ENCODE results near the gene OR6K3.

The OR6K3 gene, protein sequence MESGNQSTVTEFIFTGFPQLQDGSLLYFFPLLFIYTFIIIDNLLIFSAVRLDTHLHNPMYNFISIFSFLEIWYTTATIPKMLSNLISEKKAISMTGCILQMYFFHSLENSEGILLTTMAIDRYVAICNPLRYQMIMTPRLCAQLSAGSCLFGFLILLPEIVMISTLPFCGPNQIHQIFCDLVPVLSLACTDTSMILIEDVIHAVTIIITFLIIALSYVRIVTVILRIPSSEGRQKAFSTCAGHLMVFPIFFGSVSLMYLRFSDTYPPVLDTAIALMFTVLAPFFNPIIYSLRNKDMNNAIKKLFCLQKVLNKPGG

DNA sequence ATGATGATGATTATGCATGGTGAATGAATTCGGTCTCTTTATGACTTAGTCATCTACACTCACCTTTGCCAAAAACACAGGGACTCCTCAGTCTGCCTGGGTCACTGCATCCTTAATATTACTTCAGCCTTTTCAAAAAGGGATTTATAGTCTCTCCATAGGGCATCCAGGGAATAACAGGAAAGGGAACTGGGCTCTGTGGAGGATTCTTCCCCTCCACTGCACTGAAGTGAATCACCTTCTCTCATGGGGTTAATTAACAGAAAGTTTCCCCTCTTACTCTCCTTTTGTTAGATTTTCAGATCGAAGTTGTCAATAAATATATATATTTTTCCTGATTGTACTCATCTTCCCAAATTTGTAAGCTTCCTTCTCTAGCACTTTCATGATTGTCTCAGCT lies at the start of gene OR6K3:
Gene OR6K3, minus strand, starts transcription at position 101 of the 400 bp plus-strand sequence. CDS start 2,605 bp downstream, outside the sequence.
- FAIRE-seq, result no peak
- no peak for TF ChIP-seq POLR2A (IDR thresholded peaks at IDR 0.05; ENCODE audit: low read depth, low read length)

DNA sequence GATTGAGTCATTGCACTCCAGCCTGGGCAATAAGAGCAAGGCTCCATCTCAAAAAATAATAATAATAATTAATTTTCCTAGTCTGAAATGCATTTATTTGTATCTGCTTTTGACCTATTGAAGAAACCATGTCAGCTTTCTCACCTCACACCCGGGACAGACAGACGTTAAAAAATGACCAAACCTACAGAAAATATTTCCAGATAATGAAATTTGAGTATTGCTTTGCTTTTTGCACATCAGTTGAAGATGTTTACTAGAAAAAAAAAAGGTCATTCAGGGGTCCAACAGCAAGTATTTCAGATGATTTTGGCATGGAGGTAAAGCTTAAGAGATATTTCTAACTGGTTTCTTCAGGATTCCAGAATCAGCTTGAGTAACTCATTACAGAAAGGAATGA lies 33.9 kb upstream of the OR6K3 start, which contains the start of gene OR6K6:
Gene OR6K6, plus strand, starts transcription at position 301 of the 400 bp plus-strand sequence. CDS start 168 bp downstream, outside the sequence.
- TF ChIP-seq POLR2A (IDR thresholded peaks at IDR 0.05; ENCODE audit: low read depth, low read length), result no peak
- no peak for FAIRE-seq
- no peak for DNase-seq (ENCODE audit: insufficient read length, low spot score)

More for the DNA sequence above, at the start of gene OR6K3:
- DNase-seq (ENCODE audit: insufficient read length, low spot score), result no peak

DNA sequence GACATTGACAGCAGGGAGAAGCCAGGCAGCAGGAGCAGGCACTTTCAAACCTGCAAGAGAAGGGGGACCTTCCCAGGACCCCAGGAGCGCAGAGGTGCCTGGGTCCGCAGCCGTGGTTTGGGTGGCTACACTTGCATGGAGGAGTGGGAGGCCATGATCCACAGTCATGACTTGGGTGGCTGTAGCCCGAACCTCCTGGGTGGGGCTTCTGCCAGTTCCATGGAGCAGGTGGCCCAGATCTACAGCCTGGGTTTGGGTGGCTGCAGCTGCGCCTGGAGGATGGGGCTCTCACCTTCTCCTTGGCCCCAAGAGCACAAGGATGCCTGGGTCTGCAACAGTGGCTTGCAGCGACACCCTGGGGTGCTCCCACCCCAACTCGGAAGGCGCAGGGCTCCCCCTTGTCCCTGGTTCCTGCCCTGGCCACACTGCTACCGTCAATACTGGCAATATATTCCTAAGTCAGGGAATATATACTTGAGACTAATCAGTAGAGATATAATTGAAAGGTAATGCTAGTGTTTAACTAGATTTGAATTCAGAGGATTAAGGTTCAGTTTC lies 31.7 kb upstream of the OR6K3 start:
- no peak for FAIRE-seq
- TF ChIP-seq POLR2A (IDR thresholded peaks at IDR 0.05; ENCODE audit: low read depth, low read length), result no peak
- no peak for DNase-seq (ENCODE audit: insufficient read length, low spot score)

DNA sequence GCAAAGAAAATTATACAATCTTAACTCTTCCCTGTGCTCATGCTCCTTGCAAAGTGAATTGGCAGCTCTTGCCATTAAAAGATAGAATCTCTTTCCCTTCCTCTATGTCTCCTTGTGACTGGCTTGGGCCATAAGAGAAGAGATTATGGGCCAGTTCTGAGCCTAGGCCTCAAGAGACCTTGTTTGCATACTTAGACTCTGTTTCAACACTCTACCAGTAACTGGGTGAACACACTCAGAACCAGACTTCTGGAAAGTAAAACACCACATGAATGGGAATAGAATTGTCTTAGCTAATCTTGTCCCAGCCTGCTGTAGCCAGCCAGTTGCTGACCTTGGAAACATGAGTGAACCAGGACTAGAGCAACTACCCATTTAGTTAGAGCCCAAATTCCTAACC lies 15.3 kb upstream of the OR6K3 start:
- no peak for TF ChIP-seq POLR2A (IDR thresholded peaks at IDR 0.05; ENCODE audit: low read depth, low read length)
- no peak for DNase-seq (ENCODE audit: insufficient read length, low spot score)
- no peak for FAIRE-seq

DNA sequence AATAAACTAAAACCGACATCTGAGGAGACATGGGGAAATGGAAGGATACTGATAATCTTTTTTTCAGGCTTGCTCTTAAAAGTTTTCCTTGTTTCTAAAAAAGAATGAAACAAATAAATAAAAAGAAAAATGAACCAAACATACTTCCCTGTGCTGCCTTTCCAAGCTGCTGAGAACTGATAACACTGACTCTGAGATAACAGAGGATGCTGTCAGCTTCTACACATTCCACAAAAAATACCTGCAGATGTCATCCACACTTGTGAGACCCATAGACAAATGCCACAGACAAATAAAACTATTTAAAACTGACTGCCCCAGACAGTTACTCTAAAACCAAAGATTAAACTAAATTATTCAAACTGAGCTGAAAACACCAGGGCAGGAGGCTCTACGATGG lies 12.0 kb upstream of the OR6K3 start:
- DNase-seq (ENCODE audit: insufficient read length, low spot score), result no peak
- FAIRE-seq, result no peak
- TF ChIP-seq POLR2A (IDR thresholded peaks at IDR 0.05; ENCODE audit: low read depth, low read length), result no peak

DNA sequence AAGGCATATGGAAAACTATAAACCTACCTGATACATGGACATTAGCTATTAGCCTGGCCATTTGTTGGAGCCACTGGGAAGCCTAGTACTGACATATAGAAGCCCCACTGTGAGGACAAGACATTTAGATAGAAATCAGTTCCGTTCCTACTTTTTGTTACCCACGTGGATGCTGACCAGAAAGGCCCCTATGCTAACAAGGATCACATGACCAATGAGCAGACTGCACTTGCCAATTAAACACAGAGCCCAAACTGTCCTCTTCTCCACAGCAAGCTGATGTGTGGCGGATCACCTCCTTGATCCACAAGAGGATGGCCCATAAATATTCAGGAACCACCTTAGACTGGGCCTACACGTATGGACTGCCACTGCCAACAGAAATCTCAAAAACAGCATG lies 11.2 kb upstream of the OR6K3 start:
- DNase-seq (ENCODE audit: insufficient read length, low spot score) (no peak), FAIRE-seq (no peak)
- TF ChIP-seq POLR2A (IDR thresholded peaks at IDR 0.05; ENCODE audit: low read depth, low read length), result no peak

DNA sequence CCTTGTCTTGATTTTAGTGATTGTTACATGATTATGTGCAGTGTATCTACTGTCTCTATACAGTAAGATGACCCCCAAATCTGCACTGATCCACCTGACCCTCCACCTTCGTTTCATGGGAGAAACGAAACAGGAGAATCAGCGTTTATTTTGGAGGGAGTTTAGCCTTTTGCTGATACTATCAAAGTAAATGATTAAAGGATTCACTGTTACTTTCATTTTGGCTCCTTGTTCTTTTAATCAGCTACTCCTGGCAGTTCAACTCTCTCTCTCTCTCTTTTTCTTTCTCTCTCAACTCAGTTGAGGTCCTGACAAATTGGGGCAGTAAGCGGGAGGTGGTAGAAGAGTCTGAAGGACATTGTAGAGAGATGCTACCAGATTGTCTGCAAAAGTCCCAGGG lies 9.9 kb upstream of the OR6K3 start:
- no peak for TF ChIP-seq POLR2A (IDR thresholded peaks at IDR 0.05; ENCODE audit: low read depth, low read length)
- FAIRE-seq (no peak), DNase-seq (ENCODE audit: insufficient read length, low spot score) (no peak)

DNA sequence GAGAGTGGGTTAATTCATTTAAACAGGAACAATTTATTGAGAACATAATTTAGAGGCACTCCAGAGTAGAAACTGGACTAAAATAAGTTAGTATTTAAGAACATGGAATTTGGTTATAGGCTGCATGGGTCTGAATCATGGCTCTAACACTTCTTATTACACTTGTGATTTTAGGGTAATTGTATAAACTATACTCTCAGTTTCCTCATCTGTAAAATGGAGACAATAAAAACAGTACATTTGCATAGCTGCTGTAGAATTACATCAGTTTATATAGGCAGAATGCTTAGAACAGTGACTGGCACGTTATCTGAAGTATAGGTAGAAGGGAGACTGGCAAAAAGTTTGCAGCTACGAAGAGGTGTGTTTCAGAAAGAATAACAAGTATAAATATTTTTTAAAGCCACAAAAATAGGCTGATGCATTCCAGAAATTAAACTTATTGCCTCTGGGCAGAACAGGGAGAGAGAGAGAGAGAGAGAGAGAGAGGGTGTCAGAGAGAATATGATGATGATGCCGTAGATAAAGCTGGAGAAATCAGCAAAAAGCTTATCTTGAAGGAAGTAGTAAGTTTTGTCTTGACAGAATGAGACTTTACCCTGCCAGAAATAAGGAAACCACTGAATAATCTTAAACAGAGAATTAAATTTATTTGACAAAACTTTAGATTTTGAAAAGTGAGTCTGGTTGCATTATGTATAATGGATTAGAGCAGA lies 8.1 kb upstream of the OR6K3 start:
- DNase-seq (ENCODE audit: insufficient read length, low spot score), result no peak
- no peak for TF ChIP-seq POLR2A (IDR thresholded peaks at IDR 0.05; ENCODE audit: low read depth, low read length)
- no peak for FAIRE-seq

DNA sequence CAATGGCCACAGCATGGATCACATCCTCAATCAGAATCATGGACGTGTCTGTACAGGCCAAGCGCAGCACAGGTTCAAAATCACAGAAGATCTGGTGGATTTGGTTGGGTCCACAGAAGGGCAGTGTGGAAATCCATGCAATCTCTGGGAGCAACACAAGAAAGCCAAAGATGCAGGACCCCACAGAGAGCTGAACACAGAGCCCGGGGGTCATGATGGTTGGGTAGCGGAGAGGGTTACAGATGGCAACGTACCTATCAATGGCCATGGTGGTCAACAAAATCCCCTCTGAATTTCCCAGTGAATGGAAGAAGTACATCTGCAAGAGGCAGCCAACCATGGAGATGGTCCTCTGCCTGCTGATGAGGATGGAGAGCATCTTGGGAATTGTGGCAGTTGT lies 3.9 kb upstream of the OR6K3 start:
- no peak for TF ChIP-seq POLR2A (IDR thresholded peaks at IDR 0.05; ENCODE audit: low read depth, low read length)
- no peak for FAIRE-seq

DNA sequence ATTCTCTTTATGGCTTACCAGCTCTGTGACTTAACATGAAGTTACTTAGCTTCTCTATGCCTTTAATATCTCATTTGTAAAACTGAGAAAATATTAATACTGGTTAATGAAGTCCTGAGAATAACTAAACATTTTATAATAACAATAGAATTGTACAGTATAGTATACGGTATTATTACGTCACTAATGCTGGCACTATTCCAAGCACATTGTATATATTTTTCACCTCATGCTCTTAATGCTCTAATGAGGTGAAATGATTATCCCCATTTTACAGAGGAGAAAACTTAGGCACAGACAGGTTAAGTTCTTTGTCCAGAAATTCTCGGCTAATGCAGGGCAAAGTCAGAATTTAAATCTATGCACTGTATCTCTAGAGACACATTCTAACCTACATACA lies 856 bp downstream of the OR6K3 start:
- DNase-seq (ENCODE audit: insufficient read length, low spot score) (no peak), FAIRE-seq (no peak)
- TF ChIP-seq POLR2A (IDR thresholded peaks at IDR 0.05; ENCODE audit: low read depth, low read length), result no peak

More for the DNA sequence above, 3.9 kb upstream of the OR6K3 start:
- DNase-seq (ENCODE audit: insufficient read length, low spot score), result no peak

DNA sequence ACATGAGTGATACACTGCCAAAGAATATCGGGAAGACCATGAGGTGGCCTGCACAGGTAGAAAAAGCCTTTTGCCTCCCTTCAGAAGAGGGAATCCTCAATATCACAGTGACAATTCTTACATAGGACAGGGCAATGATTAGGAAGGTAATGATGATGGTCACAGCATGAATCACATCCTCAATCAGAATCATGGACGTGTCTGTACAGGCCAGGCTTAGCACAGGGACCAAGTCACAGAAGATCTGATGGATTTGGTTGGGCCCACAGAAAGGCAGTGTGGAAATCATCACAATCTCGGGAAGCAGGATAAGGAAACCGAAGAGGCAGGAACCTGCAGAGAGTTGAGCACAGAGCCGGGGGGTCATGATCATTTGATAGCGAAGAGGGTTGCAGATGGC lies 3.2 kb downstream of the OR6K3 start:
- DNase-seq (ENCODE audit: insufficient read length, low spot score) (no peak), FAIRE-seq (no peak)
- no peak for TF ChIP-seq POLR2A (IDR thresholded peaks at IDR 0.05; ENCODE audit: low read depth, low read length)

DNA sequence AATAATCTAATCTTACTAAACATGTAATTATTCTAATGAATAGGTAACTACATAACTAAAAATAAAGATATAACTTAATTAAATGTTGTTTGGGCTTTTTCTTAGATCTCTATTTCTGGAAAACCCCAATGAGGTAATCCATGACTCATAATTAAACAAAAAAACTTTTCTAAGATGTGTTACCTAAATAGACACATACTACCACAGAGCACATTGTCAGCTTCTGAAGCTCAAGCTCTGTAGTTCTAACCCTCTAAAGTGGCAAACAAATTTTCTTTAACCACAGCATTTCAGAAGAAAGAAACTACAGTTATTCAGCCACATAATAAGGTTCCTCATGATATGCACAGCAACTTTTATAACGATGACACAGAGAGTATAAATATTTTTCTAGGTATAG lies 4.2 kb downstream of the OR6K3 start:
- no peak for DNase-seq (ENCODE audit: insufficient read length, low spot score)
- TF ChIP-seq POLR2A (IDR thresholded peaks at IDR 0.05; ENCODE audit: low read depth, low read length), result no peak
- no peak for FAIRE-seq

DNA sequence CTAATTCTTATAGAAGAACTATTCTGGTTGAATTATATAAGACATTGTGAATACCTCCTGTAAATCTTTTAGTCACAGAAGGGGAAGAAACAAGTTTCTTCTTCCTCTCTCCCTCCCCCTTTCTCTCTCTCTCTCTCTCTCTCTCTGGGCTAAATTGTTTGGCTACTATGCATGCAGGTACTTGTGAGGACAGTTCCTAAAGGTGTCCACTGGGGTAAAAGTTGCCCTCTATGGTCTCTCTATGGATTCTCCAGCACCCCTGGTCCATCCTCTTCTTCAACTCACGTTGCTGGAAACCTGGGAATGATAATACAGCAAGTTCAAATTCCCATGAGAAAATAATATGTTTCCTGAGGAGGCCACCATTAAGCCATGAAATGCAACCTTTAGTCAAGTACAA lies 5.8 kb downstream of the OR6K3 start:
- DNase-seq (ENCODE audit: insufficient read length, low spot score), result no peak
- no peak for TF ChIP-seq POLR2A (IDR thresholded peaks at IDR 0.05; ENCODE audit: low read depth, low read length)
- FAIRE-seq, result no peak

DNA sequence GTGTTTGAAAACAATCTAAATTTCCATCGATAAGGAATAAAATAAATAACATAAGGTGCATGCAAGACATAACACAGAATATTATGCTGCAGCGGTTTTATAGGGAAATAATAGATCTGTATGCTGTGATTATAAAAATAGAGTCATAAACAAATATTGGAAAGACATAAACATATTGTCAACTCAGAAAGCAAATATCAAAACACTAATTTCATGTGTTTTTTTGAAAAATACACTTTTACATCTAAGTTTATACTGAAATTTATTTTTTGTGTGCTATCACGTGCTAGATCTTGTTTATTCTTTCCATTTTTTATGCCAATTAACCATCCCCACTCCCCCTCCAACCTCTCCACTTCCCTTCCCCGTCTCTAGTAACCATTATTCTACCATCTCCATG lies 9.4 kb downstream of the OR6K3 start:
- DNase-seq (ENCODE audit: insufficient read length, low spot score) (no peak), FAIRE-seq (no peak)
- no peak for TF ChIP-seq POLR2A (IDR thresholded peaks at IDR 0.05; ENCODE audit: low read depth, low read length)

DNA sequence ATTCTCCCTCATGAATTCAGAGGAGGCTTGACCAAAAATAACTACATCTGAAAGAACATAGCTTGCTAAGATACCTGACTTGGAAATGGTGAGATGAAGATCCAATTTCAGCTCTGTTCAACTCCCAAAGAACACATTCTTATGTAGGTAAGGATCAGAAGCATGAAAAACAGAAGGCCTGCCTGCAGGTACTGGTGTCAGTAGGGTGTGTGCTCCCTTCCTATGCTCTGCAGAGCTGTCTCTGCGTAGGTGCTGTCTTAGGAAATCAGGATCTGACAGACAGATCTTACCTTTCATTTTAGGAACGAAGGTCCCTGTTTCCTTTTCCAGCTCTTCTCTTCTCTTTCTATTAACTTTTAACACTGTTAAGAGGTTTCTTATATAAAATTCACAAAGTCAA lies 14.4 kb downstream of the OR6K3 start:
- FAIRE-seq (no peak), DNase-seq (ENCODE audit: insufficient read length, low spot score) (no peak)
- no peak for TF ChIP-seq POLR2A (IDR thresholded peaks at IDR 0.05; ENCODE audit: low read depth, low read length)
